A204.1 (cell line): ENCODE data around the gene PHKB.
"Not testable (repeated sequence)": the region's sequence is repeated elsewhere in the genome, so short reads cannot be mapped to it uniquely, and the experiment has no call there.

Experiments
- FAIRE-seq: peaks from 2 replicates; lab custom pipeline; 2012; peaks lifted over from hg19 to GRCh38; lab: Jason Lieb, UNC

PHKB gene

DNA sequence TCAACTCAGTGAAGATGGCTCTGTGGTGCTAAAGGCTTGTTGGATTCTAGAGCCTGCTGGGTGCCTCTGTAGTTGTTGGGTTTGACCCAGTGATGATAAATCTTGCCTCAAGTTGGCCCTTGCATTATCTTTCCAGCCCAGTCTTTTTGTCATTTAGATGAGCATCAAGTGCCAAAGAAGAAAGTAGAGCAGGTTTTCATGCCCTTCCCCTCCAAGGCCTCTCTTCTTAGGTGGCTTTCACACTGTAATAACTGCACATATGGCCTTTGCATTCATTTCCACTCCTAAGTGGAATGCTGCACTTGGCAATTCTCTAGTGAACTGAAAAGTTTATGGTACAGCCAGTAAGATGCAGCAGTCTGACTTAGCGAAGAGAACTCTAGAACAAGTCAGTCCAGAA is 165.1 kb downstream of the PHKB start:
- no peak for FAIRE-seq

DNA sequence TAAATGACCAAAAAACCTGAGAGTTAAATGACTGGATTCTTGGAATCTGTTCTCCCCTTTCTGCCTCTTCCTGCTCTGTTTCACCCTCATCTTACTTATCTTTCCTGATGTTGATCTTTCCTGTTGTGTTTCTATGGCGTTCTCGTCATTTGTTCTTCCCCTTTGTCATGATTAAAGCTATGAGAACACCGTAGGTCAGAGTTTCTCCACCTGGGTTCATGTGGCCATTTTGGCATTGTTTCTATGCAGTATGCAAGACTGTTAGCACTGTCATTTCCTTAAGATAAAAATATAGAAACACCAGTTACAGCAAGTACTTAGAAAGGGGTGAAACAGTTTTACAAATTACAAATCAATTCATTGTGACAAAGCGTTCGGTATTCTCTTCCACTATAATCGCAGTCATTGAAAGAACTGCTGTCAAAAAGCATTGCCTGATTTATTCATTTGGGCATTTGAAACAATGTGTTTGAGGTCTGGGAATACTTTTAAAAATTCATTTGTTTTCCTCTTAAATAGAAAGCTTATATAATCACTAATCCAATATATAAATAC is 166.0 kb downstream of the PHKB start:
- FAIRE-seq: no peak

DNA sequence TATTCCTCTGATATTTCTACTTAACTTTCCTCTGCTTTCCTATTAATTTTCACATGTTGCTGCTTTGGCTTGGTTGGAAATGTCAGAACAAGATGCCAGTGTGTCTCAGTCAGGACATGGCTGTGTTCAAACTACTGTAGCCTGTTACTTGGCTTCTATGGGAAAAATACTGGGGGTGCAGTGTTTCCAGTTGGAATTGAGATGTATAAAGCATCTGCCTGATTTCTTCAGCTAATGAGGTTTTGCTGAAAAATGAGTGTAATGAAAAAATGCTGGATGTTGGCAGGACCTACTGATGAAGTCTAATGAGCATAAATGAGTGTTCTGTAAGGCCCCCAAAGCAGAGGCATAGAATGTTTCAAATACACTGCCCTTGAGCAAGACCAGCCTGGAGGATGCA is 166.6 kb downstream of the PHKB start:
- no peak for FAIRE-seq

DNA sequence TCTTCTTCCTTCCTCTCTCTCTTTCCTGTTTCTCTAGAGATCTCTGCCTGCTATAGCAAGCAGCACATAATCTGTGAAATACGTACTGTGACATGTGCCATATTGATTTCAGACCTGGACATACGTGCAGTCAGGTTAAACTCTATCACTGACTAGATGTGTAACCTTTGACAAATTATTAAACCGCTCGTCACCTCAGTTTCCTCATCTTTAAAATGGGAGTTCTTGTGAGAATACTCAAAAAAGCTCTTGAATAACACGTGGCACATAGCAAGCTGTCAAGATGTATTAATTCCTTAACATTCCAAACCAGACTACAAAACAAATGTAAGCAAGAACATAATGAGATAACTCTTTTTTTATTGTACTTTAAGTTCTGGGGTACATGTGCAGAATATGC is 170.0 kb downstream of the PHKB start:
- FAIRE-seq: no peak

DNA sequence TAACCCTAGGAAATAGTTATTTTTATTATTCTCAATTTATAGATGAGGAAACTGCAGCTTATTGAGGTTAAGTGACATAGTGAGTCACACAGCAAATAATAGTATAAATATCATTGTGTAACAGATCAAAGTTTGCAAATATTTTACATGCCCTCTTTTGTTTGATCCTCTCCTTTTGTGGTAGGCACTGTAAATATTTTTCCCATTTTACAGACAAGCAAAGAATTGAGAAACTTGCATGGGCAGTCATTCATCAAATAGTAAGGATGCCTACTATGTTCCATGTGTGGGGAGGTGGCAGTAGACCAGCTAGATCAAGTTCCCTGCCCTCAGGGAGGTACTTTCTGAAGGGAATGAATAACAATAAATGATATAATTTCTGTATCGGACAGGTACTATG is 173.0 kb downstream of the PHKB start:
- FAIRE-seq: no peak

DNA sequence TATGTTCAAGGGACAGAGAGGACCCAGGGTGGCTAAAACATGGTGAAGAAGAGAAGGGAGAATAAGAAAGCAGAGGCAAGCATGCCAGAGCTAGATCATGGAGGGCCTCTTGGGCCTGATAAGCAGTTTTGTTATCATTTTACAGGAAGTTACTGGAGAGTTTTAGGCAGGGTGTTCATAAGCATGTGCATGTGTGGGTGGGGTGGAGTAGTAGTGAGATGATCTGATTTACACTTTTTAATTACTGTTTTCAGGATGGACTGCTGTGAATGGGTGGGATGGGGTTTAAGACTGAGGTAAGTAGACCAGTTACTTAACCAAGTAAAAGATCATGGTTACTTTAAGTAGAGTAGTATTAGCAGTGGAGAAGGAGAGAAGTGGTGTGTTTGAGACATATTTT is 173.6 kb downstream of the PHKB start:
- no peak for FAIRE-seq

DNA sequence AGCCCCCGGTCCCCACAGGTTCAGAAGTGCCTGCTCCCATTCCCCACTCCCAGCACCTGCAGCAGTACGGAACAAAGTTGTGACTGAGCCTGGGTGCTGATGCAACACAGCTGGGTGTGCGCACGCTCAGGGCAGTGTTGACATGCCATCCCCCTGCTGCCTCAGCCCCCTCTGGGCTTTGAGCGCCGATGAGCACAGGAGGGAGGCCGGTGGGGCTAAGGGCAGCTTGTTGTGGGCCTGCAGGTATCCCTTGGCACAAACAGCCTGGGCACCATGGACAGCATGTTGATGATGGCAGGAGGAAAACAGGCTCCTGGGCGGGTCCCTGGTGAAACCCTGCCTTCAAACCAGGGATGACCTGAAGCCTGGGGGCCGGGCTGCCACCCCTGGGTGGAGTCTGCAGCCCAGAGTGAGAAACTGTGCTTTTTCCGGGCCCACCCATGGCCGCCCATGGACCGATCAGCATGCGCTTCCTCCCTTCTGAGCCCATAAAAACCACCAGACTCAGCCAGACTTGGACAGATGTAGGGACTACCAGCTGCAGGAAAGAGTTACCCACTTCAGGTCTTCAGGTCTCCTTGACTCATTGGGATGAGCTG is 175.5 kb downstream of the PHKB start:
- no peak for FAIRE-seq

DNA sequence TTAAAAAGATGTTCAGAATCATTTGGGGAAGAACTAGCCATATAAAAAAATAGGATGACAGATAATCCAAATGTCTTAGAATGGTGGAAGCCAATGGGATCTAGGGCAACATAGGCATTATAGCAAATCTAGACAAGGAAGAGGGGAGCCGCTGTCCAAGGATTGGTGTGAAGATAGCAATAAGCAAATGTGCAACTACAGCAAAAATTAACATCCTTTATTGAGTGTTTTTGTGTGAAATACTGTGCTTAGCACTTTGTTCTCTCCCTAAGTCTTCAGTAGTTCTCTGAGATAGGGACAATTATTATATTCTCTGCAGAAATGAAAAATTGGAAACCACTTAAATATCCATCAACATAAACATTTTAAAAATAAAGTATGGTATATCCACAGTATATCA is 177.0 kb downstream of the PHKB start:
- no peak for FAIRE-seq

DNA sequence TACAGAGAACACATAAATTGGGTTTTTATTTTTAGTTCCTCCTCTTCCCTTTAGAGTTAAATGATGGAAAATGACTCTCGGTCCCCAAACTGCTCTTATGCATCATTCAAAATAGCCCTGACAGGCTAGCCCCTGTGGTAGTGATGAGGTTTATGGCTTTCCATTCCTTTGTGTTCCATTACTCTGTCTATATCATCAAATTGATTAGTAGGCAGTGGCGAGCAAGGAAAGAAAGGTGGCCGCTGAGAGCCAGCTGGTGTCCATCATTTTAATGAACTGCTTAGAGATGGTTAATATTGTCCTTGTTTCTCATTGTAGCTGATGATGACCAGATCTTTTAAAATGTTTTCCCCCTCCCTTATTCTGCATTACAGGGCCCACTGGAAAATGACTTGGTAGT is 179.5 kb downstream of the PHKB start:
- no peak for FAIRE-seq

DNA sequence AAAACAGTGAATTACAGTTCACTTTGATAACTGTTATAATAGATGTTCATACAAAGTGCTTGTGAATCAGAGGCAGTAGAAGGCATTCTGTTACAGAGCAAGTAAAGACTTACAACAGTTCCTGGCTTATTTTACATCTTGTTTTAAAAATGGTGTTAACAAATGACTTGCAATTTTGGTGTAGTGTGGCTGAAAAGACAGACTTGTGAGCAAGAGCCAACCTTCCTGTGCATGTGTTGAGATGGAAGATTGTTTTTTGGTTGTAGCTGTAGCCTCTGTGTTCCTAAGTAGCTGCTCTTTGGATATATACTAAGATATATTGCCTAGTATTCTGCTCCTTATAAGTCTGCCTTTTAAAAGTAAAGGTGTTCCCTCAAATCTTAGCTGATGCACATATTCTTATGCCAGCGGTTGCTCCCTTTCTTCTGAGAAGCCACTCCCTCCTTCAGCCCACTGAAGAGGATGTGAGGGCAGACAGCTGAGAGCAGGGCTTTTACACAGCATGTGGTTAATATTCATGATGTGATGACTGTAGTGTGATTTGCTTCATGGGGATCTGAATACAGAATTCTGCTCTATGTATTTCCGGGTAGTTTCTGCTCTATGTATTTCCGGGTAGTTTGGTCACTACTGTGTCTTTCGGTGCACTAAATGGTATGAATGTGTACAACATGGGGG is 182.3 kb downstream of the PHKB start:
- no peak for FAIRE-seq

DNA sequence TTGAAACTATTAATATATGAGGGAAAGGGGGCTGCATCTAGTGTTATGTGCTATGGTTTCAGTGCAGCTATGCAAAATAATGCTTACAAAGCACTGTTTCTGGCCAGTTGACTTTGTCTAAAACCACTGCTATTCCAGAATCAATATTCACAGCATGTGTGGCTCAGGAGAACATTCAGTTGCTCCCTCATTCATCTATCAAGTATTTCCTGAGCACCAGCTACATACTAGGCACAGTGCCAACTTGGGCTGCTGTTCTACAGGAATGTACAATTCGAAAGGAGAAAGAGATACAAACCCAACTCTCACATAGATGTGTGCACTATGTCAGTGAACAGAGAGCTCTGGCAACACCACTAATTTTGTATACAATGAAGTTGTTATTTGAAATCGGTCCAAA is 183.0 kb downstream of the PHKB start:
- FAIRE-seq: no peak

DNA sequence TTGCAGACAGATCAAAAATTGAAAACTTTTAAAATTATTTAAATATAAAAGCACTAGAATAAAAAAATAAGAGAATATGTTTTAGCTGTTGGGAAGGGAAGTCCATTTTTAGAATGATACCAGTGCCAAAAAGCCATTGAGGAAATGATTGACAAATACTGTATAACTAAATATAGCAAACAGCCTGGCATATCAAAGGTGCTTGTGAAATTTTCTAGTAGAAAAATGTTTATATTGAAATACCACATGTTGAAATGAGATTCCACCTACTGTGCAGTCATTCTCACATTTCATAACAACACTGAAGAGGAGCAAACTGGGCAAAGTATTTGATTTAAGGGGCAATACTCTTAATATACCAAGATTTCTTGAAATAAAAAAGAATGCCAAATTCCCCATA is 183.5 kb downstream of the PHKB start:
- FAIRE-seq: no peak

DNA sequence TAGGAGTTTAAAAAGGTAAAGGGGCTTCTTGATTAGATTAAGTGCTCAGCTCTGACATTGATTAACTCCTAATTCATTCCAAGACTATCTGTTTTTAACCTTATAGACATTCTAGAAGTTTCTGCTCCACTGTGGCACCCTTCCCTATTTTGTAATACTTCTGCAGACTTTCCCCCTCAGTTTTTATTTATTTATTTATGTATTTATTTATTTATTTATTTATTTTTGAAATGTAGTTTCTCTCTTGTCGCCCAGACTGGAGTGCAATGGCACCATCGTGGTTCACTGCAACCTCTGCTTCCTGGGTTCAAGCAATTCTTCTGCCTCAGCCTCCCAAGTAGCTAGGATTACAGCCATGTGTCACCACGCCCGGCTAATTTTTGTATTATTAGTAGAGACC is 185.8 kb downstream of the PHKB start:
- no peak for FAIRE-seq

DNA sequence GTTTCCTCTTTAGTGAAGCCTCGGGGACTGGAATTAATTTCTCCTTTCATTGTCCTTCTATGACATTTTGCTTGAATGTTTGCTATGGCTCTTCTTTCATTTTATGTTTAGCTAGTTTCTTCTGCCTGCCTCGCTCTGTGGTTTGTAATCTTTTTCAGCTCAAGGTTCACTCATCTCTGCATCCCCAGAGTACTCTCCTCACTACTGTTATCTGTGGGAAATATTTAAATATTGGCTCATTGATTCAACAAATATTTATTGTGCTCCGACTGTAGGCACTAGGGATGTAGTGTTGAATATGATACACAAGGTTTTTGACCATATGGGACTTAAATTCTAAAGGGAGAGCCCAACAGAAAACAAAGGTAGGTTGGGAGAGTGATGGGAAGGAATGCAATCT is 195.9 kb downstream of the PHKB start:
- no peak for FAIRE-seq

DNA sequence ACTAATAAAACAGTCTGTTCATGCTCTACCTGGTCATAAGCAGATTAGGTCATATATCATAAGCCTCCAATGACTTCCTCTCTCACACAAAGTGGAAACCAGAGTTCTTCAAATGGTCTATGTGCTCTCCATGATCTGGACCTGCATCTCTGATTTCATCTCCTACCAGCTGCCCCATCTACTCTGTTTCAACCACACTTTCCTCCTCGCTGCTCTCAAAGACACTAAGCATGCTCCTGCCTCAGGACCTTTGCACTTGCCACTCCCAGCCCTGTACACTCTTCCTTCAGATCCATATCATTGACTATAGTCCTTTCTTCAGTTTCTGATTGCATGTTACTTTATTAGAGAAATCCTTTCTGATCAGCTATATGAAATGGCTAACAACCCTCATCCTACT is 196.8 kb downstream of the PHKB start:
- no peak for FAIRE-seq

DNA sequence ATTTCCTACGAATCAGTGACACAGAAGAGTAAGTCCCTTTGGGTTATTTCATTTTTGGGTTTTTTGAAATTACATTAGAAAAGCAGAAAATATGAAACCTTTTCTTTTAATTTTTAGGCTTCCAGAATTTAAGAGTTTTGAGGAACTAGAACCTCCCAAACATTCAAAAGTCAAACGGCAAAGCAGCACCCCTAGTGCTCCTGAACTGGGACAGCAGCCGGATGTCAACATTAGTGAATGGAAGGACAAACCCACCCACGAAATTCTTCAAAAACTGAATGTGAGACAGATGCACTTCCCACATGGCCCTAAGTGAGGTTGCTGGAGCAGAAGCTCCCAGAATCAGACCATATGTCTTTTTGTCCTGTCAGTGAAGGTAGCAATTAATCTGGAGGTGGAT is 199.4 kb downstream of the PHKB start:
- FAIRE-seq: no peak

DNA sequence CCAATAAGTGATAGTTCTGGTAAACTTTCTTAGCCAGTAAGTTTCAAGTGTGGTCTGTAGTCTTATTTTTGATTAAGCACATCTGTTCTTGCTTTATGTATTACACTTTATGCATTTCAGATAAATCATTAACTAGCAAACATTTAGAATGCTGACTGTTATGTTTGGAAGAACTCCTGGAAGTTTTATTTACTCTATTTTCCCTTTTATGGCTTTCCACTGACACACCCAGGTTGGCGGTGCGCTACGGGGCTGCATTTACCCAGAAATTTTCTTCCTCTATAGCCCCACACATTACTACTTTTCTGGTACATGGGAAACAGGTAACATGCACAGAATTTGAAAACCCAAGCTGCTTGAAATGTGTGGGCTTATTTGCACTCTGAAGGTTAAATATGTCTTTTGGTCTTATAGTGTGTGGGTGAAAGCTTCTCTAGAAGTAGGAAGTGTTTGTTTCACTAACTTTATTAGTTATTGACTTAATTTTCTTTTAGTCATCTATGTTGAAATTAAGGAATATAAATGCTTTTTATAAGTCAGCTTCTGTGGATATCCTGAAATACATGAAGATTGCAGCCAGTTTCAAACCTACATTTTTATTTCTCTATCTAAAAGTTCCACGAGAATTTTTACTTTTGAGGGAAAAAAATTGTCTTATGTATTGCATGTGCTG is 203.7 kb downstream of the PHKB start:
- no peak for FAIRE-seq

DNA sequence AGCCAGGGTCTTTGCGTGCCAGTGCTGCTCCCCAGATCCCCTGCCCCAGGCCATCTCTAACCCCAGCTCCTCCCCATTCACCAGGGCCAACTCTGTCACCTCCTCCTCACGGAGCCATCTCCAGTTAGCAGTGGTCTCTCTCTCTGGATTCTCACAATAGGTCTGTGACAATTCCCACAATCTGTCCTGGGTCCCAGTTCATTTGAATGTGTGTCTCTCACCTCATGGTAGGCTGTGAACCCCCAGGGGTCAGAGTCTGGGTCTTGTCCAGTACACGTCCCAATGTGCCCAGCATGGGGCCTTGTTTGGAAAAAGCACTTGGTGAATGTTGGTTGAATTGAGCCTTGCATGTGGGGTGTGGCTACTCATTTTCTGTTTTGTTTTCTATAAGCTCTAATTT is 205.3 kb downstream of the PHKB start:
- FAIRE-seq: no peak

DNA sequence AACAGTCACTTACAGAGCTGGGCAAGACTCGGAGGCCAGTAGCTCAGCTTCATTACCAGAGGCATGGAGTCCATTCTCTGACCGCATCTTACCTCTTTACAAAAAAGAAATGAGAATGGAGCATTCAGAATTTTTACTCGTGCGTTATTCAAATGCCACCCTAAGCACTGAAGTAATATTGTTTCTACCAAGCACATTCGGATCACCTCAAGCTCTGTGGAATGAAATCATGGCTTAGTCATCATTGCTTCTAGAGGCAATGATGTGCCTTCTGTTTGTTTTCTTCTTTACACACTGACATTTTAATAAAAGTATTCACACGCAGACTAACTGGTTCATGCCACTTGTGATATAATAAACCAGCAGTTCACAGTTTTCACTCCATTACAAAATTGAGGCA is 206.8 kb downstream of the PHKB start:
- no peak for FAIRE-seq

DNA sequence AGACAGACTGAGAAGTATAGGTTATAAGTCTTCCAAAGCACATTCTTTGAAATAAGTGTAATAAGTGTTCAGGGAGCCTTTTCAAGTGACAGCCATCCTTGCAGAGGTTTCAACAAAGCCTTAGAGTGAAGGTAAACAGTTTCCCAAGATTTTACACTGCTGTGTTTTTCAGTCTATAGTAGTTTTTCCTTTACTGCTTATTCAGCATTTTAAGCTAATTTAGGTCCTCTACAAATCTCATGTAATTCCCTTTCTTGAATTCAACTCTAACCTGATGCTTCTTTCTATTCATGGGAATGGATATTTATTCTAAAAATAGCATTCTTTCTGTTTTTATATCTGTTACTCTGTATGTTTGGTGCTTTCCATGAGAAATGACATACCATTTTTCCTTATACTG is 211.3 kb downstream of the PHKB start:
- no peak for FAIRE-seq

DNA sequence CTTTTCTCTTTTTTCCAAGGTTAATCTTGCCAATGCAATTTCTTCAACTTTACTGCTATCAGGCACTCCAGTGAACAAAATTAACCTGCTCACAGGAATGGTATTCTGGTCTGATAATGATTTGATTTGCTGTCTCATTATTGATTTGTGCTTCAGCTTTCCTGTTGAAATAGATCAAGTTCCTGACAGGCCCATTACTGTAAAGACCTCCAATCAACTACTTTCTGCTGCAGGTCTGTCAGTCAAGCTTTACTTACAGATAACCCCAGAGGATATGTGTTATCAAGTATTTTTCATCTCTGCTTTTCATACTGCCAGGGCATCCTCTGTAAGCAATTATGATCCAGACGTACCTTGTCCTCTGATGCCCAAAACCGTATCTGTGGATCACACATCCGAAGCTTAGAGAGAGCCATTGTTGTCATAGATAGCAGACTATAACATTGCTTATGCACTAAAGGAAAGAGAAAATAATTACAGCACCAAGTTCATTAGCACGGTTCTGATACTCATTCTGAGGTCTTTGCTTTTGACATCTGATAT is 215.6 kb downstream of the PHKB start:
- no peak for FAIRE-seq

DNA sequence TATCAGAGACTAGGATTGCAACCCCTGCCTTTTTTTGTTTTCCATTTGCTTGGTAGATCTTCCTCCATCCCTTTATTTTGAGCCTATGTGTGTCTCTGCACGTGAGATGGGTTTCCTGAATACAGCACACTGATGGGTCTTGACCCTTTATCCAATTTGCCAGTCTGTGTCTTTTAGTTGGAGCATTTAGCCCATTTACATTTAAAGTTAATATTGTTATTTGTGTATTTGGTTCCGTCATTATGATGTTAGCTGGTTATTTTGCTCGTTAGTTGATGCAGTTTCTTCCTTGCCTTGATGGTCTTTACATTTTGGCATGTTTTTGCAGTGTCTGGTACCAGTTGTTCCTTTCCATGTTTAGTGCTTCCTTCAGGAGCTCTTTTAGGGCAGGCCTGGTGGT is 220.4 kb downstream of the PHKB start:
- FAIRE-seq: not testable (repeated sequence)

DNA sequence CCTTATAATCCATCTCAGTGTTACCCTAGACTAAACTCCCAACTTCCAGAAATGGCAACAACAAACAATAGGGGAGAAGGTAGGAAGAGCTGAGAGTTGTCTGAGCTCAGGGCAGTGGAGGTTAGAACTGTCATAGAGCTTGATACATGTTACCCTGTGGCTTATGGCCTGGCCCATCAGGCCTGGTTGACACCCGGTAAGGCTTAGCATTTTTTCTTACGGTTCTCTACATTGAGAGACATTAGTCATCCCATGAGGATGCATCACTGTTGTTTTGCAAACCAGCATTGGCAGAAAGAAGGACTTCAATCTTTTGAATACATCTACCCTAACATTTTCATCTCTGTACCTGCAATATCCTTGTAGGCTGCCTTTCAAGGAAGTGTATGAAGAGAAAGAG is 226.6 kb downstream of the PHKB start:
- no peak for FAIRE-seq

DNA sequence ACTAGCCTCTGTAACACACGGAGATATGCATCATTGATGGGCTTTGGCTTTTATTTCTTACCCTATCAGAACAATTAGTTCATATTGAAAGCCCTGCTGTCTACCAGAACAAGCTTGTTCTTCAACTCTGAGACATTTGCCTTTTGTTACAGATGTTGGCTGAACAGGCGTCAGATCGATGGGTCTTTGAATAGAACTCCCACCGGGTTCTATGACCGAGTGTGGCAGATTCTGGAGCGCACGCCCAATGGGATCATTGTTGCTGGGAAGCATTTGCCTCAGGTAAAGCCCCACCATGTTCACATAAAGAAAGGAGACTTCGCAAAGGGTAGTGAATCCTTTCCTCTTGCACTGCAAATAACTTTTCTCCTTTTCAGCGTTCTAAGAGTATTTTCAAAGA is 232.1 kb downstream of the PHKB start:
- no peak for FAIRE-seq
